HG03575 (cell line): ENCODE results near the gene MEIS3.

ENCODE experiments used
- ATAC-seq: cut with Tn5 transposase; IDR thresholded peaks from one replicate; pipeline ENCODE4 v1.9.1; 2021; ENCODE audit not compliant: unreplicated experiment, insufficient number of reproducible peaks, low FRiP score; ENCODE audit errors: extremely low read depth

The MEIS3 gene

GRCh38 chr19:47419030-47419783 is at the start of gene MEIS3:
TSS of gene MEIS3 (minus strand) at chr19:47419527. CDS start at chr19:47419081, 446 bp downstream.
- ATAC-seq, result no peak

GRCh38 chr19:47467914-47468313 is 48.6 kb upstream of the MEIS3 start:
- no peak for ATAC-seq

DNA sequence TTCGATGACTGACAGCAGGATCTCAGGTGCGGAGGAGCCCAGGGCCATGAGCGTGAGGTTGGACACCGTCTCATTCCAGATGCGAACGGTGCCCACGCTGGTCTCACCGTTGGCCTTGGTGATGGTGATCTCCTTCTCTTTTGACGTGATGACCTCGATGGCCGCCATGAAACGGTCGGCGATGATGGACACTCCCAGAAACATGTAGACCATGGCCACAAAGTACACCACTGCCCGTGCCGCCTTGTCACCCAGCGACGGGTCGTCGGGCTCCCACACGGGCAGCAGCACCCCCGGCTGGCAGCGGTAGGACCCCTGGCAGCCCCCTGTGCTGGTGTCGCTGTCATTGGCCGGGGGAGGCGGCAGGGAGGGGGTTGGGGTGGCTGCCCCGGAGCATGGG is 46.6 kb upstream of the MEIS3 start:
- ATAC-seq, result no peak

- no peak for ATAC-seq
Measured at GRCh38 chr19:47464675-47465419, 45.5 kb upstream of the MEIS3 start.

DNA sequence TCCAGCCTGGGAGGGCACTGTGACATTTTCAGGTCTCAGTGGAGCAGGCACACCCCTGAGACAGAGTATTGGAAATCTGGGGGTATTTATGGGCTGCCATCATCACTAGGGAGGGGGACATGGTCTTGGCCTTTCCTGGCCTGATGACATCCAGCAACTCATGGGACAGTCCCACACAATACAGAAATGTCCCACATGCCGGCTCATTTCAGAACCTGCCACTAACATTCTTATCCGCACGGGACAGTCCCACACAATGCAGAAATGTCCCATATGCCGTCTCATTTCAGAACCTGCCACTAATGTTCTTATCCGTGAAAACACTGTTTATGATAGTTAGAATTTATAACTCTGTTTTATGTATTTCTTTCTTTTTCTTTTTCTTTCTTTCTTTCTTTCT is 42.5 kb upstream of the MEIS3 start:
- no peak for ATAC-seq

- ATAC-seq, result no peak
Measured at GRCh38 chr19:47459477-47459876, 40.1 kb upstream of the MEIS3 start.

DNA sequence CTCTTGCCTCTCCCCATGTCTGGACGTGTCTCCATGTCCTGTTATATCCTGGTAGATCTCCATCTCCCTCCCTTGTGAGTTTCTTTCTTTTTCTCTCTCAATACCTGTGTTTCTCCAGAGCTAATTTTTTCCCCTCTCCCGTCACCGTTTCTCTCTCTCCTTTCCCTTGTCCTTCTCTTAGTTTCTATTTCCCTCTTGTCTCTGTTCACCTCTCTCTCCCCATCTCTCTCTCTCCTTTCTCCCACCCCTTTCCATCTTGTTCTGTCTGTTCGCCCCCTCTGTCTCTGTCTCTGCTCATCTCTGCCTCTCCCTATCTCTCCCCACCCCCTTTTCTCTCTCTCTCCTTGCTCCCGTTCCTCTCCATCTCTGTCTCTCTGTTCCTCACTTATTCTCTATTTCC is 39.3 kb upstream of the MEIS3 start:
- no peak for ATAC-seq

DNA sequence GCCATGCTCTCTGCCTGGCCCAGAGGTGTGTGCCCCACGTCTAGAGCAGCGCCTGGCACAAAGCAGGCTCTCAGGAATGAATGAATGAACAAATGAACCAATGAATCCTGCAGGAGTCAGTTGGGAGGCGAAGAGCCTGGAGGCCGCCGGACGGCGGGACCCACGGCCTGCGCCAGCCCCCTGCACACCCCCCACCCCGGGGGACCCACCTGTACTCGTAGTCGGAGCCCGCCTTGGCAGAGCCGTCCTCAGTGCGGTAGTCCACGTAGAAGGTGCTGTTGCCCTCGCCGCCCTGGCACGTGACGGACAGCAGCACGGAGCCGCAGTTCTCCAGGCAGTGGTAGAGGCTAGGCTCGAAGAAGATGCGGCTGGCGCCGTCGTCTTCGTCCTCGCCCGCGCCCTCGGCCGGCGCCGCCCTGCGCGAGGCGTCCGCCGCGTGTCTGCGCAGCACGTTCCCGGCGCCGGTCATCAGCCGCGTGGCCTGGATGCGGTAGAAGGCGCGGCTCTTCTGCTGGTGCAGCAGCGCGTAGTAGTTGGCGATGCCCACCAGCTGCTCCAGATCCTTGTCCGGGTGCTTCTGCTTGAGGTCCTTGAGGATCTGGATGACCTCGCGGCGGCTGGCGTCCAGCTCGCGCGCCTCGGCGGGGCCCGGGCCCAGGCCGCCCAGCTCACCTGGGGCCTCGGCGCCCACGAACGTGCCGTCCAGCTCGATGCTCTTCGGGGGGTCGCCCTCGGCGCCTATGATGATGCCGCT is 37.6 kb upstream of the MEIS3 start:
- no peak for ATAC-seq

DNA sequence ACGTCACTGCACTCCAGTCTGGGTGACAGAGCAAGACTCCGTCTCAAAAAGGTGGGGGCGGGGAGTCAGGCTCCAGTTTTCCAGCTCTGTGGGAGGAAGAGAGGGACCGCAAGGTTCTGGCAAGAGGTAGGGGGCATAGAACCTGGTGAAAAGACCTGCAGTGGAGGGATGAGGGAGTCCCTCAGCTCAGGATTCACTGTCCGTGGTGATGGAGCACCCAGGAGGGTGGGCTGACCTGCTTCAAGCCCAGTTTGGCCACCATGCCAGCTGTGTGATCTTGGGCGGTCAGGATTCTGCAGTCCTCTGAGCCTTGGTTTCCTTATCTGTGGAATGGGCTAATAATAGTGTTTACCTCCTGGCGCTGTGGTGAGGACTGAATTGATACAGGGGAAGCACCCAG is 31.2 kb upstream of the MEIS3 start:
- no peak for ATAC-seq

- no peak for ATAC-seq
Measured at GRCh38 chr19:47448360-47448727, 29.0 kb upstream of the MEIS3 start.

DNA sequence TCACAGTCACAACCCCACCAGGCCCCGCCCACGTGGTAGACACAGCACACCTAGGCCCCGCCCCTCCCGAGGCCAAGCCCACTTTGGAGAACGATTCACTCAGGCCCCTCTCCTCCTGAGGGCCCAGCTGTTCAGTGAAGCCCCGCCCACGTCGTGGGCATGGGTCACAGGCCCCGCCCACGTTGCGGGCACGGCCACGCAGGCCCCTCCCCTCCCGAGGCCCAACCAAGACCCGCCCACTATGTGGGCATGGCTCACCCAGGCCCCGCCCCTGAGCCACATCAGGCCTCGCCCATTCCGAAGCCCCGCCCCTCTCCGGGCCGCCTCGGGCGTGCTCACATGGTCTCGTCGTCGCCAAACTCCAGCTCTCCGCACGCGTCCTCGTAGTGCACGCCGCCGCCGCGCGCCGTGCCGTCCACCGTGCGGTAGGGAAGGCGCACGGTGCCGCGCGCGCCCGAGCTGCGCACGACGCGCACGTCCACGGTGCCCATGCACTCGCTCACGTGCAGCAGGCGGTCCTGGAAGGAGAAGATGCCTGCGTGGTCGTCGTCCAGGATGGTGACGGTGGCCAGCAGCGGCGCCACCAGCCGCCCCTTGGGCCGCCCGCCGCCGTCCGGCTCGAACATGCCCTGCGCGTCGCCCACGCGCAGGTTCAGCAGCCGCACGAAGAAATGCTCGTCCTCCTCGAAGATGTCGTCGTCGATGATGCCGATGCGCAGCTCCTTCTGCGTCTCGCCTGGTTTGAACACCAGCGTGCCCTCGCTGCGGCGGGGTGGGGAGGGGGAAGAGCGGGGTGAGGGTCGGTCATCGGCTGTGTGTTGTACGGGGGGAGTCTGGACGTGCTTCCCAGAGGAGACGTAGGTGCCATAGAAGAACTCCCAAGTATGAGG is 28.4 kb upstream of the MEIS3 start:
- ATAC-seq, result no peak

DNA sequence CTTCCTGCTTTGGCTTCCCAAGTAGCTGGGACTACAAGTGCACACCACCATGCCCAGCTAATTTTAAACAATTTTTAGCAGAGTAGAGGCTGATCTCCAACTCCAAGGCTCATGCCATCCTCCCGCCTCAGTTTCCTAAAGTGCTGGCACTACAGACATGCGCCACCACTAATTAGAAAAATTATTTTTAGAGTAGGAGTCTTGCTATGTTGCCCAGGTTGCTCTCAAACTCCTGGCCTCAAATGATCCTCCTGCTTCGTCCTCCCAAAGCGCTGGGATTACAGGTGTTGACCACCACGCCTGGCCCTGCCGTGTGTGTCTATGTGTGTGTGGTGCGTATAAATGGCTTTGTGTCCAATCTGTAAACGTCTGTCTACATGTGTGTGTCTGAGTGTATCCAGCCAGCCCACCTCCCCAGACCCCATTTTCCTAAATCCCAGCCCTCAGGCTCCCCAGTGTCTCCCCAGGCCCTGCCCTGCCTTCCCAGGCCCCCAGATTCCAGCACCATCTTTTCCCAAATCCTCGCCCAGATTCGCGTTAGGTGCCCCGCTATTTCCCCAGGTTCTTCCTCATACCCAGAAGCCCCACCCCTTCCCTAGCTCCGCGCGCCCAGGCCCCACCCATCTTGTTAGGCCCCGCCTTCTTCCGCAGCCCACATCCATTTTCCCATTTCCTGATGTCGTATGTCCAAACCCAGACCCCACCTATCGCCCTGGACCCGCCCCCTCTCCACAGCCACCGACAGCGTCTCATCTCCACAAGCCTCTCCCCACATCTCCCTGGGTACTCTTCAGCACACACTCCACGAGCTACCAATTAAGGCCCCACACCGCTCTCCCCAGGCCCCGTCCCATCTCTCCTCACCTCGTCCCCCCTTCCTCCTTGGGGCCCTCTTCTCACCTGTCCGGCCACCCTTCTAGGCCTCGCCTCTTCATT is 27.5 kb upstream of the MEIS3 start:
- ATAC-seq, result no peak

DNA sequence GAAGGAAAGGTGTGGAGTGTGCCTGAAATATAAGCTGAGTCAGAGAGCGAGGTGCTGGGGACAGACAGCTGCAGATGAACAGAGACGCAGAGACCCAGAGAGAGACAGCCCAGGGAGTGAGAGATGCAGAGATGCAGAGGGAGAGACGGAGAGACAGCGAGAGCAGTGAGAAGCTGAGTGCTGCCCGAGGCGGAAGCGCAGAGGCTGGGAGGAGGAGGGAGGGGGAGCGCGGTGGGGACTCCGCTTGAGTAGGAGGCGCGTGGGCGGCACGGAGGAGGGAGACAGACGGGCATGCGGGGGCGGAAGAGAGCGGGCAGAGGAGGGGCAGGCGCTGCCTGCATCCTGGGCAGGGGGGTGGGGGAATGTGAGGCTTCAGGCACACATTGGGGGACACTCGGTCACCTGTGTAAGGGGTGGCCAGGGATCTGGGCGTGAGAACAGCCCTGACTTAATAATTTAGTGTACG is 26.6 kb upstream of the MEIS3 start:
- ATAC-seq, result no peak

DNA sequence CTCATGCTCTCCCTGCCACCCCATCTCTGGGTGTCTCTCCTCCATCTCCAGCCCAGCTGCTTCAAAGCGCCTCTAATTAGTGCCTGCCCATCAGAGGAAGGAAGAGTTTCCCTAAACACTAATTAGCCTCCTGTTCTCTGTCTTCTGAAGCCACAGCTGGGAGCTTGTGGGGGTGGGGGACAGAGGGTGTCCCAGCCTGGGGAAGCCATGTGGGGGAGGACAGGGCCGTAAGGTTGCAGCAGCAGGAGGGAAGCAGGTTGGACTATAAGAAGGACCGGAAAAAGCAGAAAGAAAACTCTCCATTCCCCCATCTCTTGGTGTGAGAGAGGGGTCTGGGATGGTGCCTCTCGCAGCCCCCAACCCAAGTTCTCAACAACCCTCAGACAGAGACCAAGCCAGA is 26.2 kb upstream of the MEIS3 start:
- no peak for ATAC-seq

DNA sequence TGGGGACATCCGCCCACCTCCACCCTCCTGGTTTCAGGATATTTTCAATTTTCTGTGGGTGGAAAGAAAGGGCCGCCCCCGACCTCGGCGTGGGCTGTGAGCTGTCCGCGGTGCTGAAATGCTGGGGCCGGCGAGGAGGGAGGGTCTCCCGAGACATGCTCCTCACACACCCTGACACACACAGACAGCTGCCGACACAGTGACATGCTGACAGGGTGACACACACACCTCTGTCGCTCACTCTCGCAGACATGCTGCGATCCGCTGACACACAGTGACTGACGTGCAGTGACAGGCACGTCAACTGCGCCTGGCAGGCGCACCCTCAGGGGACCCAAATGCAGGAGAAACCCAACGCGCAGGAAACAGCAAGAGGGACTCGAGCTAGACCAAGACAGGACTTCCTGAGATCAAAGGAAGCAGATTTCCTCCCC is 25.1 kb upstream of the MEIS3 start:
- ATAC-seq, result no peak

GRCh38 chr19:47443331-47443730 is 24.0 kb upstream of the MEIS3 start:
- ATAC-seq, result no peak

GRCh38 chr19:47438793-47439220 is 19.5 kb upstream of the MEIS3 start:
- no peak for ATAC-seq

- ATAC-seq, result no peak
Measured at GRCh38 chr19:47437500-47437899, 18.2 kb upstream of the MEIS3 start.
